GM23248 (cell line): Measurements from ENCODE around the gene MYRFL.

ENCODE experiments used
- EZH2 ChIP-seq: fragments of 200-600 bp; sonication (generic); IDR thresholded peaks from 2 replicates; pipeline ENCODE4 v1.6.1; 2018; ENCODE audit warnings: antibody characterized with exemption, mild to moderate bottlenecking; ENCODE audit not compliant: insufficient read depth, poor library complexity, severe bottlenecking
- EZH2phosphoT487 ChIP-seq: fragments of 200-600 bp; sonication (generic); IDR thresholded peaks from 2 replicates; pipeline ENCODE4 v1.6.1; 2018; ENCODE audit warnings: antibody characterized with exemption, moderate library complexity, mild to moderate bottlenecking, low read depth; ENCODE audit not compliant: insufficient read depth

DNA sequence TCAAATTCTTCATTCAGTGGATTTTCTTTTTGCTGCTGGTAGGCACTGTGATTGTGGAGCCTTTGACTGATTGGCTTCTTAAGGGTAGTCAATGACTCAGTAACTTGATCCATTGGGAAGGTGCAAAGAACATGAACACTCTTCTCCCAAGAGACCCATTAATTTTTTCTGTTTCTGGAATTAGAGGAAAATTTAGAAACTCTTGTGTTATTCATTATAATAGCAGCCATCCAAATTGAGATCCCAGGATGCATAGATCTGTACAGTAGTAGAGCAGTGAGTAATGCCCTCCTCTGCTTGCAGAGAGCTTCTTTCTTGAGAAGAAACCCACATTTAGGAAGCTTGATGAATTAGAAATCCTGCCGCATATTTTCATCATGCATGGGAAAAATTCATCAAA lies 63.9 kb downstream of the MYRFL start:
- TF ChIP-seq EZH2 (no peak), EZH2phosphoT487 (no peak)
